IPS-NIHi7 (cell line): ENCODE data around the gene BRAT1.

Experiments
- DNase-seq: peaks from one replicate; pipeline ENCODE4 v3.0.0; 2012; ENCODE audit warnings: mixed read lengths; ENCODE audit errors: extremely low spot score

The BRAT1 gene

DNA sequence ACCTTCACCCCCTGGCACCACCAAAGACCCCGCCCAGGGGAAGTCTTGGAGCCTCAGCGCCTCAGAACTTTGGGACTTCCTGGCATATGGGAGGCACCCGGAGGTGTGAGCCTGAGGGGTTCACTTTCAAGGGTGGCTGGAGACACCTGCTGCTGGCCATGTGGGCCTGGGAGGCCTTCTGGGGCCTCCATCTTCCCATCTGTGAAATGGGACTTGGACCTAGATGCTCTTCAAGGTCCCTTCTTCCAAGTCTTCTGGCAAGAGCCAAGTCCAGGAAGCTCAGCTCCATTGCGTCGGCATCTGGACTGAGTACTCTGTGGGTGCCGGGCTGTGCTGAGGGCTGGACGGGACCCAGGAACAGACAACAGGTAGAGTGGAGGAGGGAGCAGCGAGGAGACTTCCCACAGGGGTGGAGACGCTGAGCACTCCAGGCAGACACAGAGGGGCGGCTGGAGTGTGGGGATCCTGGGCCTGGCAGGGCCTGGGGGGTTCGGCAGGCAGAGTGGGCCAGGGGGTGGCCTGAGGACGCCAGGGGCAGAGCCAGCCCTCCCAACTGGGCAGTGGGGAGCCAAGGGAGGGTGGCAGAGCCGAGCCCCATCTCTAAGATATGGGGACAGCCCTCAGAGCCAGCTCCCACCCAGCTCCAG is 45.1 kb downstream of the BRAT1 start:
- no peak for DNase-seq

DNA sequence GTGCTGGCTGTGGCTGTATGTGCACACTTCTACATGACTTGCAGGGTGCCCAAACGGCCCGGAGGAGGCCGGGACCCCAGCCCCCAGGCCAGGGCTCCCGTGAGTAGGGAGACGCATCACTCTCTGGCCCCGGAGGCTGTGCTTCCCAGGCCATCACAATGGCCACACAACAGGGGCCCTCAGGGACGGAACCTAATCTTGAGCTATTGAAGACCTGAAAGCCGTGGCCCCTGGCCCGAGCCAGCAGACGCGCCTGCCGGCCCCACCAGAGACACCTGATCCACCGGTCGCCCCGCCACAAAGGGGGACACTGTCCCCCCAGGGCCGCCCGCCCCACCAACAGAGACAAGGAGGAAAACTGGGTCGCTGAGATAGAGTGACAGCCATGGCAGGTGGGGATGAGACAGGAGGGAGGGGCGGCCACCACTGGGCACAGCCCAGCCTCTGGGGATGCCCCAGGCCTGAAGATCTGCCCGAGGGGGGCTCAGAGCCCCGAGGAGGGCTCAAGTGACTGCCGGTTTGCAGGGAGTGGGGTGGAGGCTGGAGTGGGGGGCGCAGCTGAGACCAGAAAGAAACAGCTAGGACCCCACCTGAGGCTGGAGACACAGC is 45.9 kb downstream of the BRAT1 start:
- no peak for DNase-seq

DNA sequence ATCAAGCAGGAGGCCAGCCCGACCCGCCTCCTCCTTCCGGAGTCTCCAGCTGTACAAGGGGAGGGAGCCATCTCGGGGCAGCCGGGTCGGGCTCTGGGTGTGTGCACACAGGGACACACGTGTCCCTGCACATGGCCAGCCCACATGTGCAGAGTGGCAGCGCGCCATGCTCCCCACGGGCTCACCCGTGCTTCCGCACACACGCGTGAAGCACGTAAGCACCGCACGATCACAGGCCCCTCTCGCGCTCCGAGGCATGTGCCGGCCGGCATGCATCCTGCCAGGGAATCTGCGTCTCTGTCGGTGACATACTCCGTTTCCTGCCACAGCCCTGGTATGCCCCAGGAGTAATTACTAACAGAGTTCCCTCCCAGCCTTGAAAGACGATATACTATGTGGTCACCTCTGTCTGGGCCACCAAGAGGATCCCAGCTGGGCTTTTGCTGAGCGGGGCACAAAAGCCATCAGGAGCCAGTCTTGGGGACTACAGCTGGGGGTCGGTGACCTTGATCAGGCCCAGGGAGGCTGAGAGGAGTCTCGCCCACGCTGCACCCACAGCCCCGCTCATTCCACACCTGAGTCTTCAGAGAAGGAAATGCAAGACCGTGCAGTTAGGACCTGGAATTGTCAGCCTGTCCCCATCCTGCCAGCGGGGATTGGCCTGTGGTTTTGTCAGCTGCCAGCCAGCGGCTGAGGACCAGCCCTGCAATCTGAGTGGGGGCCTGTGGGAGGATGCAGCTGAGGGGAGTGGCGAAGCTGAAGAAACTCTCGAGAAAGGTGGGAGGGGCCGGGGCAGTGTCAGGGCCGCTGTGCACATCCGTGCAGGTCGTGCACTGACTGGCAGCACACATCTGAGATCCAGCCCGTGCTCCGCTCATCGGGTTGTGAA is 46.8 kb downstream of the BRAT1 start:
- no peak for DNase-seq

DNA sequence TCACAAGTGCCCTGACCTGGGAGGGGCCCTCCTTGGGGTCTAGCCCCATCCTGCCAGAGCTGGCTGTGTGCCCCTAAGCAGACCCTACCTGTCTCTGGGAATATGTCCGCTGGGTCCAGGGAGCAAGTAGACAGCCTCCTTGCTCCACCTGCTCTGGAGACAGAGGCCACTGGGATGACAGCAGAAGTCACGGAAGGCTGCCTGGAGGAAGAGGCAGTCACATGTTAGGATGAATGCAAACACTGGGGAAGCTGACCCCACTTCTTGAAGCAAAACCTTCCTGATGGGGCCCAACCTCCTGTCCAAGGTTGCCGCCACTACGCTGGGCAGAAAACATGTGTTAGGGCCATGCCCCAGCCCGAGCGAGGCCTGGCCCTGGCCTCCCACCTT is 47.4 kb downstream of the BRAT1 start:
- no peak for DNase-seq

DNA sequence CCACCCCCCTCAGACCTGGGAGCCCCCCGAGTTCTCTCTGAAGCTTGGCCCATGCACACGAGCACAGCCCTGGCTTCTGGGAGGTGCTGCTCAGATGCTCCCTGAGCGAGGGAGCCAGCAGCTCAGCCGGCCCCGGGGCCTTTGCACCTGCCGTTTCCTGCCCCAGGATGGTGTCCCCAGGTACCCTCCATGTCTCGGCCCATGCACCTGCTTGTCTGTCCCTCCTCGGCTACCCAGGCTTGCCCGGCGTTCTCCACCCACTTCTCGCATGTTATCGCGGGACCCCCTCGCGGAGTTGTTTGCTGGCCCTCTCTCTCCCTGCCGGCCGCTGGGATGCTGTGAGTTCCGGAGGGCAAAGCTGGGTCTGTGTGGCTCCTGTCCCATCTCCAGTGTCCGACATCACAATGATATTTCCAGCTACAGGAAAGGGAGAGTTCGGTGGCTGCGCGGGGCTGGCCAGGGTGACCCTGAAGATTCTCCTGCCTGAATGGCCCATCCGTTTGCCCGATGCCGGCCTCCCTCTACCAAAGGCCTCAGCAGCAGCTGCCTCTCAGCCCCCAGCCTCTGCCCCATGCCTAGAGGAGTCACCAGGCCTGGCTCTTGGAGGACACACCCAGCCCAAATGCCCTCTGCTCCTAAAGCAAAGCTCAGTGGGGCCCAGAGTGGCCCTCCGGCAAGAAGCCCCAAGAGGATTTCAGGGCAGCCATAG is 48.0 kb downstream of the BRAT1 start:
- no peak for DNase-seq

DNA sequence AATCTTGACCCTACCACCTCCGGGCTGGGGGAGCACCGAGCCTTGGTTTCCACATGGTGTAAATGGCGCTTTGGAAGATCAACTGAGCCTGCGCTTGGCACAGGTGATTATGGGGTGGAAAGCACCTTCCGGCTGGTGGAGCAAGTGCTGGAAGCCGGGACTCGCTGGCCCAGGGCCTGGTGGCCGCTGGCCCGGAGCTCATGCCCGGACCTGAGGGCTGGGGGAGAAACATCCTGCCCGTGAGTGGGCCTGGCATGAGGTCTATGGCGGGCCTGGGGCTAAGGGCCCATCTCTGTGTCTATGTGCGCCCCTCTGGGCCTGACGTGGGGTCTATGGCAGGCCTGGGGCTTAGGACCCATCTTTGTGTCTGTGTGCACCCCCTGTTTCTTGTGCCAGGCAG is 49.9 kb downstream of the BRAT1 start:
- no peak for DNase-seq

DNA sequence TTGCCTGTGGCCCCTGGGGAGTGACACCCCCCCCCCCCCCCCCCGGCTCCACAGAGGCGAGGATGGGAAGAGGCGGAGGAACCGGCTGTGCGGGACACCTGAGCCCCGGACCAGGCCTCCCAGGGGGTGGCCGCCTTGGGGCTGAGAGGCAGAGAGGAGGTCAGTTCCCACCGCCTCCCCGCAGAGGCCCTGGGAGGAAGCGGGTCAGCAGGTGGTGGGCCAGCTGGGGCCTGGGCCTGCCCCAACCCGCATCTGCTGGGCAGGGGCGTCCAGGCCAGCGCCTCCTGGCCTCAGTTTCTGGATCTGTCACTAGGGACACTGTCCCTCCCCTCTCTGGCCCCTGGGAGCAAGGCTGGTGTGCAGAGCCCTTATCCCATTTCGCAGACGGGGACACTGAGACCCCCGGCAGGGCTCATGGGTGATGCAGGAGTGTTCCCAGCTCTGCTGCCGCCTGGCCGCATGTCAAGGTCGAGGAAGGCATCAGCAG is 50.4 kb downstream of the BRAT1 start:
- DNase-seq = no peak

DNA sequence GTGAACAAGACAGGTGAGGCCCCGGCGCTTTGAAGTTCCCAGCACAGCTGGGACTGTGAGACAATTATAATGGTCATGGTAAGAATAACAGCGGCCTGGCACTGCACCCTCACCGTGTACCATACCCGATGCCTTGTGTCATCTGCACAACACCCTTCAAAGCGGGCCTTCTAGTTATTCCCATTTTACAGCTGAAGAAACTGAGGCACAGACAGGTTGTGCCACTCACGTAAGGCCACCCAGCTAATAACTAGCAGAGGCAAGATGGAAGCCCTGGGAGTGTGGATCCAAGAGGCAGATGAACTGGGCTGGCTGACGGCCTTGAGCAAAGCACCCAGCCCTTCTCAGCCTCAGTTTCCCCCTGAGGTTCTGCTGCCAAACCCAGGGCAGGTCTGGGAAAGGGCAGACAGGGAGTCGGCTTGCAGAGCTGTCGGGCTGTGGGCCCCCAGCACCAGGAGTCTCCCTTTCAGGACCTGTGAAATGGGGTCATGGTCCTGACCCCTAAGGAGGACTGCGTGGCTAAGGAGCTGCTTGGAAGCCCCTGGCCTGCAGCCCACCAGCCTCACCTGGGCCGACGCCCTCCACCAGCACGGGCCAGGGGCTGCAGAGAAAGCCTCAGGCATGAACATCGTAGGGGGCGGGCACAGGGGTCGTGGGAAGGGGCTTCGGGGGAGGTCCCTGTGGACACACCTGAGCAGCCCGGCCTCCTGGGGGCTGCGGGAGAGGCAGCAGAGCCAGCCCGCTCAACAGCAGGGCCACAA is 51.0 kb downstream of the BRAT1 start:
- DNase-seq = no peak

DNA sequence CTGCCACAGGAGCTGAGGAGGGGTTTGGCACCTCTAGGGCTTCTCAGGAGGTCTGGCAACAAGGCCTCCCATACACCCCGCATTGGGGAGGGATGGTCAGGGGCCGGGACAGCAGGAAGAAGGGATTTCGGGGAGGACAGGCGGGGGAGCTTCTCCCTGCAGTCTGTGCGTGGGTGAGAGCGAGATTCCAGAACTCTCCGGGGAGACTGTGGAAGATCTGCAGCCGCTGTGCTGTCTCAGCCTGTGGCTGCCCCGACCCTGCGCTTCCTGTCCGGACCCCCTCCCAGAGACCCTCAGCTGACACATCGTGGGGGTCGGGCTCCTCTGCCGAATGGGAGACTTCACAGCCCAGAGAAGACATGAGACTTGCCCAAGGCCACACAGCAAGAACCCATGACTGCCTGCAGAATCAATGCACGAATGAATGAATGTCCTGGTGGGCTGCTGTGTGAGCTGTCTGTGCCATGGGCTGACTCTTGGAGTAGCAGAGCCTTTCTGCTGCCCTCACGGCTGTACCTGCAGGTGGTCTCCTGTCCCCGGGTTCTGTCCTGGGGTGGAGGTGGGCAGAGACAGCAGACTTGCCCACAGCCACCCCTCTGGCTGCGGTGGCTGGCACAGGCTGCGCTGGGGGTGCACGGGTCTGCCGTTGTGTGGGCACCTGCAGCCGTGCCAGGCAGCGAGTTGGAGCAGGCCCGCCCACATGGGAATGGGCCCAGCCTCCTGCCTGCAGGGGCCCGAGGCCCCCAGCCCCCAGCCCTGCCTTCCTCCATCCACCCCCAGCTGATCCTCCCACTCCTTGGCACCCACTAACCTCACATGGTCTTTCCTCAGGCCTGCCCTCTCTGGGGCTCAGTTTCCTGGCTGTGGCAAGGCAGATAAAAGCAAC is 52.0 kb downstream of the BRAT1 start:
- no peak for DNase-seq

DNA sequence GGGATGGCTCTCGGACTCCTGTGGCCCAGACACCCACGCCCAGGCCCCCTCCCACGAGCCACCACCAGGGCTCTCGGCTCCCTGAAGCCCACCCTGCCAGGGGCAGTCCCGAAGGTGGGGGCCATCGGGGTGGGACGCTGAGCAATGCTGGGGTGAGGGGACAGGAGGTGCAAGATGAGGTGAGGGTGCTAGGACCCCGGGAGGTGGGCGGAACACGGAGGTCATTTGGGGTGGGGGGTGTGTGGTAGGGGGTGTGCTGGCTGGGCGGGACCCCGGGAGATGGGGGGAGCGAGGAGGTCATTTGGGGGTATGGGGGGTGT is 52.7 kb downstream of the BRAT1 start:
- no peak for DNase-seq

DNA sequence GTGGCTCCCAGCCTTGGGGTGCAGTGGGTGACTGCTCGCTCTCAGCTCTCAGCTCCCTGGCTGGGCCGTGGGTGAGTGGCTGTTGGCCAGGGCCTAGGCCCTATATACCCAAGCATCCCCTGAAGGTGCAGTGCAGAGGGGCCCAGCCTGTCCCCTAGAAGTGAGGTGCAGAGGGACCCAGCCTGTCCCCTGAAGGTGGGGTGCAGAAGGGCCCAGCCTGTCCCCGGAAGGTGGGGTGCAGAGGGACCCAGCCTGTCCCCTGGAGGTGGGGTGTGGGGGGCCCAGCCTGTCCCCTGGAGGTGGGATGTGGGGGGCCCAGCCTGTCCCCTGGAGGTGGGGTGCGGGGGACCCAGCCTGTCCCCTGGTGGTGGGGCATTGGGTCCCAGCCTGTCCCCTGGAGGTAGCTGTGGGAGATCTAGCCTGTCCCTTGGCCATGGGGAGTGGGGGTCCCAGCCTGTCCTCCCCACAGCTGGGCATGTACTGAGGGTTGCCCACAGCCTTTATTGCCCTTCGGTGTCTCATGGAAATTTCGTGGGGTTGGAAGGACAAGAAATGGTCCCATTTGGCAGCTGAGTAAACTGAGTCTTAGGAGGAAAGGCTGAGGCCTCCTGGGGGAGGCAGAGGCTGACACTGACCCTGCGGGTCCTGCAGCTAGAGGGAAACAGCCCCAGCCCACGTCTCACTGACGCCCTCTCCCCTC is 53.2 kb downstream of the BRAT1 start:
- no peak for DNase-seq

DNA sequence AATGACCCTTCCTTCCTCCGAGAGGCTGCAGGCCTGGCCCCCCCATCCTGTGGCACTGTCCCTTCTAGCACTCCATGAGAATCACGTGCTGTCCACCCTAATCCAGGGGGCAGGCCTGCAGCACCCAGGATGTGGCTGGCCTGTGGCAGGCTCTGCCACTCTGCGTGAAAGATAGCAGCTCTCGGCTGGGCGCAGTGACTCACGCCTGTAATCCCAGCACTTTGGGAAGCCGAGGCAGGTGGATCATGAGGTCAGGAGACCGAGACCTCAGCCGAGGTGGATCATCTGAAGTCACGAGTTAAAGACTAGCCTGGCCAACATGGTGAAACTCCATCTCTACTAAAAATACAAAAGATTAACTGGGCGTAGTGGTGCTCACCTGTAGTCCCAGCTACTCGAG is 54.6 kb downstream of the BRAT1 start:
- no peak for DNase-seq

DNA sequence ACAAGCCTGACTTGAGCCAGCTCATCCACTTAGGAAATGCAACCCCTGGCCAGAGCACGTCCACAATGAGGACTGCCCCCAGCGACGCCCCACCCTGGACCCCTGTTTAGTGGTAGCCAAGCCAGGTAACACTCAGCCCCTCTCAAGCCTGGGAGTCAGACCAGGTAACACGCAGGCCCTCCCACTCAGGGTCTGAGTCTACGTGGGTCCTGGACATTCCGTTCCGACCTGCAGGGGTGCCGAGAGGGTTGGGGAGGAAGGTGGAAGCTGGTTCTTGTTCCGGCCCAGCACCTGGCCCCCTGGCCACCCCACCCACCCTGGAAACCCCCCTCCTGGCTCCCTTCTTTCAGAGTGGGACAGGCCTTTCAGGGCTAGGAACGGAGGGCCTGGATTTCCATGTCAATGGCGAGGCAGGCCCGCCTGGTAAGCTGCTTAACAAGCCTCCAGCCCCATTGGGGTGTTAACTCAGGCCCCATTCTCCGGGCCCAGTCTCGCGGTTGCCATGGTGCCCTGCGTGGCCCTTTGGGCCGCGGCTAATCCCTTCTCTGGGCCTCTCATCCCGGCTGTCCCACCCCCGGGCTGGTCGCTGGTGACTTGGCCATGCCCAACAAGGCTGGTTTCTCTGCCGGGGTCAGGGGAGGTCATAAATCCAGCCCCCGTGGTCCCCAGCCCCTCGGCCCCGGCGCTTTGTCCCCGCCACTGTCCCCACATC is 55.4 kb downstream of the BRAT1 start:
- peak; percentile 67 for DNase-seq

DNA sequence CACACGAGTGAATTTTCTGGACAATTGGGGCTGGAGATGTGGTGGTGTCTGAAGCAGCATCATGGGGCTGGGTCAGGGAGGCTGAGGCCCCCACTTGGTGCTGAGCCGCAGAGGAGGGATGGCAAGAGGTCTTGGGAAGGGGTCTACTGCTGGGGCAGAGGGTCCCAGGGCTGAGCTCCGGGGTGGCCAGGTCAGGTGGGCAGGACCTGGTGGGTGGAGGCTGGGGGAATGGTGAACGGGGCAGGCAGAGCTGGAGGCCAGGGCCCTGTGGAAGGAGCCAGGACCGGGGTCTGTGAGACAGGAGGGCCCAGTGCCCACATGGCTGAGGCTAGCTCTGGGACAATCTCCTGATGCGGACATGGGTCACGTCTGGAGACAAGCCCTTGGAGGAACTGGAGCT is 56.1 kb downstream of the BRAT1 start:
- no peak for DNase-seq

DNA sequence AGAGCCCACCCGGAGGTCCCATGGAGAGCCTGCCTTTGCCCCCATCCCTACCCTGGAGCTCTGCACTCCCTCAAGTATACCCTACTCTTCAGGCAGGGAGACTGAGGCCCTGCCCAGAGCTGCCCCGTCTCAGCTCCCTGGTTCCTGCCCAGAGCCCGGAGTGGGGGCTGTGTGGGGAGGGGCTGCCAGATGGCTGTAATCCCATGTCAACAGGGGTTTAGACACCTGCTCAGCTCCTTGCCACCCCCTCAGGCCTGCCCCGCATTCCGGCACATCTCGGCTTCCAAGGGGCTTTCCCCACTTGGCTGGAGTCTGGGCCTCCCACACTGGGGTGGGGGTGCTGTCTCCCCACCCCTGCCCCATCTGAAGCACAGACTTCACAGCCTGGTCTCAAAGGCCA is 56.6 kb downstream of the BRAT1 start:
- DNase-seq = no peak

DNA sequence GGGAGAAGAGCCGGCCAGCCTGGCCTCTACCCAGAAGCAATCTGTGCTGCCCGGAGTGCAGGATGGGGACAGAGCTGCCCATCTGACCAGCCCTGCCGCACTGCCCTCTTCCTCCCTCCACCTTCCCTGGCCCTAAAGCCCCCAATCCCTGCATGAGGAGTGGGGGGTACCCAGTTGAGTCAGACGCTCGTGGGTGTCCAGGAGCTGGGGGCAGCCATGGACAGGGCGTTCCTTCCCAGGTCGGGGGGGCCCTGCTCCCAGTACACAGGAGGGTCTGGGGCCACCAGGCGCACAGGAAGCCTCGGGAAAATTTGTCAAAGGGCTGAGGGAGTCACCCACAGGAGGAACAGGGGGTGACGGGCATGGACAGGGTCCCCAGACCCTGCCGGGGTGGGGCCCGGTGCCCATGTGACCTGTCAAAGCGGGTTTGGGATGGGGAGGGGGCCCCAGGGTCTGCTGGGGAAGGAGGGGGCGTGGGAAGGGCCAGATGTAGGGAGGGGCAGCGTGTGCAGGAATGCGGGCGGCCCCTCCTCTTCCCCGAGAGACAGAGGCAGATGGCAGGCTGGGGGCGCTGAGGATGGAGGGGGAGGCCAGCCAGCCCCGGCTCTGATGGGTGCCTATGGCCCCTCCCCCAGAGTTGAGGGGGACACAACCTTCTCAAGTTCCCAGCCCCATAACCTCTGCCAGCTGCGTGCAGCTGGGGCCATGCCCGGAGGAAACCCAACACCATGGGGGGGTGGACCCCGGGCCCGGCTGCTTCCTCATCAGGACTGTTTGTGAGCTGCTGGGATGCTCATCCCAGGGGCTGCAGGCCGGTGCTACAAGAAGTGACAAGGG is 57.6 kb downstream of the BRAT1 start:
- no peak for DNase-seq

DNA sequence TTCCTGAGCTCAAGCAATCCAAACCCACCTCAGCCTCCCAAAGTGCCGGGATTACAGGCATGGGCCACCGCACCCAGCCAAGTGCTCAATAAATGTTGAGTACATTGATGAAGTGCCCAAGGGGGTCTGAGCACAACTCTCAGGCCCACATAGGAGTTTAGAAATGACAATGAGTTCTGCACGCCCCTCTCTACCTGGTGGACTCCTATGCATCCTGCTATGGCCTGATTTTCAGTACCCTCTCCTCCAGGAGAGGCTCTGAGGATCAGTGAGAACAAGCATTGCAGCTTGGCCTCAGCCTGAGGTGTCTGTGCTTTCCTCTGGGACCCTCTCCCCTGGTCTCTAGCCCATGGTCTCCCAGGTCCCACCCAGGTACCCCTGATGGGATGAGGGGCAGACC is 58.3 kb downstream of the BRAT1 start:
- no peak for DNase-seq

DNA sequence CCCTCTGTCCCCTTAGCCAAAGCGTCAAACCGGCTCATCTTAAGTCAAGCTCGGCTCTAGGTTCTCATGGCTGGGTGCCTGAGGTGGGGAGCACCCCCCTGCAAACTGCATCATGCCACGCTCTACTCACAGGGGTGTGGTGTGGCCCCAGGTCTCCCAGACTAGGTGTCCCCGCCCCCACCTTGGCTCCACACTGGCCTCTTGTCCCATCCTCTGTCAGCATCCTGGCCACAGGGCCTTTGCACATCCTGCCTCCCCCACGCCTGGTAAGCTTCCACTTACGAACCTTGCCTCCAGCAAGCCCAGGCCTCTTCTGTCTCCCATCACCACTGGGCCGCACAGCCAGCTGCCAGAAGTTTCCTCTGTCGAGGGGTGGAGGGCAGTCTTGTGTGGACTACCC is 58.9 kb downstream of the BRAT1 start:
- no peak for DNase-seq
